ENCODE measurements around the gene EPOP.
"Not testable (repeated sequence)": the region's sequence is repeated elsewhere in the genome, so short reads cannot be mapped to it uniquely, and the experiment has no call there.

EPOP gene

GRCh38 chr17:38657824-38658740, 16.7 kb downstream of the EPOP start:
- no peak for TF ChIP-seq ZNF274 (IDR thresholded peaks at IDR 0.05; ENCODE audit: low read depth, low read length)
- no peak overlapping the region for H3K4me3 ChIP-seq (ENCODE audit: low read length)

- no peak overlapping the region for H3K4me3 ChIP-seq (ENCODE audit: low read length)
These were observed 17.6 kb downstream of the EPOP start for GRCh38 chr17:38656959-38657823.

GRCh38 chr17:38654411-38655398, 20.1 kb downstream of the EPOP start:
- no peak for TF ChIP-seq ZNF274 (IDR thresholded peaks at IDR 0.05; ENCODE audit: low read depth, low read length)
- H3K4me3 ChIP-seq (ENCODE audit: low read length), result peak overlapping the region; percentile 12; the same call in 1 of the 2 replicates

More at GRCh38 chr17:38656959-38657823, 17.6 kb downstream of the EPOP start:
- TF ChIP-seq ZNF274 (IDR thresholded peaks at IDR 0.05; ENCODE audit: low read depth, low read length), result no peak

GRCh38 chr17:38653679-38654078, 21.1 kb downstream of the EPOP start:
- H3K4me3 ChIP-seq (ENCODE audit: low read length), result peak overlapping the region; percentile 12; the same call in 1 of the 2 replicates
- no peak for TF ChIP-seq ZNF274 (IDR thresholded peaks at IDR 0.05; ENCODE audit: low read depth, low read length)

- TF ChIP-seq ZNF274 (IDR thresholded peaks at IDR 0.05; ENCODE audit: low read depth, low read length), result no peak
- H3K4me3 ChIP-seq (ENCODE audit: low read length), result no peak overlapping the region
These were observed 21.5 kb downstream of the EPOP start for GRCh38 chr17:38653230-38653629.

GRCh38 chr17:38650653-38651173, 24.0 kb downstream of the EPOP start:
- H3K4me3 ChIP-seq (ENCODE audit: low read length), result not testable (repeated sequence)

- no peak for TF ChIP-seq ZNF274 (IDR thresholded peaks at IDR 0.05; ENCODE audit: low read depth, low read length)
- no peak overlapping the region for H3K4me3 ChIP-seq (ENCODE audit: low read length)
These were observed 36.8 kb downstream of the EPOP start for GRCh38 chr17:38637951-38638350.

GRCh38 chr17:38636054-38636453, 38.7 kb downstream of the EPOP start:
- TF ChIP-seq ZNF274 (IDR thresholded peaks at IDR 0.05; ENCODE audit: low read depth, low read length), result no peak
- H3K4me3 ChIP-seq (ENCODE audit: low read length), result no peak overlapping the region

- TF ChIP-seq ZNF274 (IDR thresholded peaks at IDR 0.05; ENCODE audit: low read depth, low read length), result no peak
- H3K4me3 ChIP-seq (ENCODE audit: low read length), result no peak overlapping the region
These were observed 42.4 kb downstream of the EPOP start for GRCh38 chr17:38632334-38632733.

GRCh38 chr17:38628441-38628840, 46.3 kb downstream of the EPOP start:
- H3K4me3 ChIP-seq (ENCODE audit: low read length), result no peak overlapping the region
- TF ChIP-seq ZNF274 (IDR thresholded peaks at IDR 0.05; ENCODE audit: low read depth, low read length), result no peak

GRCh38 chr17:38627957-38628356, 46.8 kb downstream of the EPOP start:
- no peak overlapping the region for H3K4me3 ChIP-seq (ENCODE audit: low read length)
- no peak for TF ChIP-seq ZNF274 (IDR thresholded peaks at IDR 0.05; ENCODE audit: low read depth, low read length)

- not testable (repeated sequence) for H3K4me3 ChIP-seq (ENCODE audit: low read length)
These were observed 48.0 kb downstream of the EPOP start for GRCh38 chr17:38626606-38627226.

GRCh38 chr17:38625482-38625881, 49.3 kb downstream of the EPOP start:
- no peak for TF ChIP-seq ZNF274 (IDR thresholded peaks at IDR 0.05; ENCODE audit: low read depth, low read length)
- no peak overlapping the region for H3K4me3 ChIP-seq (ENCODE audit: low read length)

GRCh38 chr17:38624782-38625355, 49.9 kb downstream of the EPOP start:
- not testable (repeated sequence) for H3K4me3 ChIP-seq (ENCODE audit: low read length)
